AG10803 (cell line): ENCODE results near the gene TMEM53.

Experiments
- DNase-seq: peaks from one replicate; pipeline ENCODE4 v3.0.0; 2010; ENCODE audit warnings: low read depth
- H3K4me3 ChIP-seq: 2 replicates; pipeline ENCODE4 v1.5.1; 2011; ENCODE audit warnings: mild to moderate bottlenecking, low read length, control low read depth
- CTCF ChIP-seq: conservative IDR thresholded peaks from 2 replicates; pipeline ENCODE4 v1.5.1; 2011; ENCODE audit warnings: mild to moderate bottlenecking, low read length, control low read depth, inconsistent platforms

The TMEM53 gene

GRCh38 chr1:44718091-44718490, 43.8 kb upstream of the TMEM53 start:
- no peak for DNase-seq
- H3K4me3 ChIP-seq, result no peak overlapping the region
- TF ChIP-seq CTCF, result no peak

GRCh38 chr1:44717653-44718052, 43.4 kb upstream of the TMEM53 start:
- TF ChIP-seq CTCF, result no peak
- no peak overlapping the region for H3K4me3 ChIP-seq
- DNase-seq, result no peak

- TF ChIP-seq CTCF, result no peak
- no peak overlapping the region for H3K4me3 ChIP-seq
Observed at GRCh38 chr1:44717156-44717555, 42.9 kb upstream of the TMEM53 start.

GRCh38 chr1:44714944-44715571, 40.8 kb upstream of the TMEM53 start:
- TF ChIP-seq CTCF, result peak; percentile 95
- H3K4me3 ChIP-seq, result no peak overlapping the region
- DNase-seq, result peak; percentile 75

More at GRCh38 chr1:44717156-44717555, 42.9 kb upstream of the TMEM53 start:
- DNase-seq, result peak; percentile 37

GRCh38 chr1:44714532-44714931, 40.3 kb upstream of the TMEM53 start:
- DNase-seq, result no peak
- no peak for TF ChIP-seq CTCF
- H3K4me3 ChIP-seq, result no peak overlapping the region

- no peak for TF ChIP-seq CTCF
- DNase-seq, result no peak
- H3K4me3 ChIP-seq, result no peak overlapping the region
Observed at GRCh38 chr1:44713321-44713781, 39.1 kb upstream of the TMEM53 start.
